Measurements from ENCODE around the gene RNF212B. TPM values are rescaled to one million over a fixed set of nuclear protein-coding genes. Genes with fewer than 3 reads are reported as not detected.
A peak's percentile ranks its signal among the peaks of the same experiment; 100 is the strongest.

The RNF212B gene
- total and polyA plus RNA-seq, 2 of the 13 experiments (the other 11 are each of a cell fraction or from before 2014, with no cell fraction given) = 0.05 TPM; not detected in 1

GRCh38 chr14:23321572-23322547, 84.1 kb downstream of the RNF212B start (continued):
- TF ChIP-seq ZNF276 (CRISPR knock-in tag; IDR thresholded peaks at IDR 0.05; ENCODE audit: low read depth) (no peak), MED1 (CRISPR knock-in tag; IDR thresholded peaks at IDR 0.05) (peak; percentile 27), RBAK (CRISPR knock-in tag; IDR thresholded peaks at IDR 0.05) (peak; percentile 14; the same call in 1 of the 2 replicates), RCOR2 (CRISPR knock-in tag; IDR thresholded peaks at IDR 0.05) (no peak), ZNF343 (CRISPR knock-in tag; IDR thresholded peaks at IDR 0.05) (no peak), ZFP36 (IDR thresholded peaks at IDR 0.05; ENCODE audit: borderline replicate concordance, low read depth, low read length, partially characterized antibody) (no peak), ZFY (CRISPR knock-in tag; IDR thresholded peaks at IDR 0.05) (peak; percentile 88), BCL6 (CRISPR knock-in tag; IDR thresholded peaks at IDR 0.05) (peak; percentile 11; the same call in 1 of the 2 replicates), ZNF407 (CRISPR knock-in tag; IDR thresholded peaks at IDR 0.05; ENCODE audit: not compliant biosample characterization) (peak; percentile 73), ZNF841 (CRISPR knock-in tag; IDR thresholded peaks at IDR 0.05; ENCODE audit: borderline replicate concordance) (peak; percentile 3; the same call in 1 of the 2 replicates), KLF9 (CRISPR knock-in tag; IDR thresholded peaks at IDR 0.05; ENCODE audit: low read depth) (no peak), ZNF496 (CRISPR knock-in tag; IDR thresholded peaks at IDR 0.05; ENCODE audit: insufficient replicate concordance) (no peak), ZNF205 (CRISPR knock-in tag; IDR thresholded peaks at IDR 0.05) (no peak), SNAPC2 (CRISPR knock-in tag; IDR thresholded peaks at IDR 0.05) (no peak), ARNT2 (CRISPR knock-in tag; IDR thresholded peaks at IDR 0.05; ENCODE audit: low read depth) (no peak)
- TF ChIP-seq, protein P1, sequence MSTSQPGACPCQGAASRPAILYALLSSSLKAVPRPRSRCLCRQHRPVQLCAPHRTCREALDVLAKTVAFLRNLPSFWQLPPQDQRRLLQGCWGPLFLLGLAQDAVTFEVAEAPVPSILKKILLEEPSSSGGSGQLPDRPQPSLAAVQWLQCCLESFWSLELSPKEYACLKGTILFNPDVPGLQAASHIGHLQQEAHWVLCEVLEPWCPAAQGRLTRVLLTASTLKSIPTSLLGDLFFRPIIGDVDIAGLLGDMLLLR (CRISPR knock-in tag; IDR thresholded peaks at IDR 0.05) = no peak
- TF ChIP-seq, protein P2, sequence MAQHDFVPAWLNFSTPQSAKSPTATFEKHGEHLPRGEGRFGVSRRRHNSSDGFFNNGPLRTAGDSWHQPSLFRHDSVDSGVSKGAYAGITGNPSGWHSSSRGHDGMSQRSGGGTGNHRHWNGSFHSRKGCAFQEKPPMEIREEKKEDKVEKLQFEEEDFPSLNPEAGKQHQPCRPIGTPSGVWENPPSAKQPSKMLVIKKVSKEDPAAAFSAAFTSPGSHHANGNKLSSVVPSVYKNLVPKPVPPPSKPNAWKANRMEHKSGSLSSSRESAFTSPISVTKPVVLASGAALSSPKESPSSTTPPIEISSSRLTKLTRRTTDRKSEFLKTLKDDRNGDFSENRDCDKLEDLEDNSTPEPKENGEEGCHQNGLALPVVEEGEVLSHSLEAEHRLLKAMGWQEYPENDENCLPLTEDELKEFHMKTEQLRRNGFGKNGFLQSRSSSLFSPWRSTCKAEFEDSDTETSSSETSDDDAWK (CRISPR knock-in tag; IDR thresholded peaks at IDR 0.05) = no peak

Measured in HepG2 (cell line).